ENCODE measurements around the gene TEKT2.

The TEKT2 gene

GRCh38 chr1:36083635-36084496, at the start of gene TEKT2:
TSS of gene TEKT2 (plus strand) at chr1:36084094. CDS start at chr1:36084922, 828 bp downstream.
- in situ Hi-C loops (cut with HindIII; ENCODE audit: low sequenced_read_pairs), result no loop called here

- in situ Hi-C loops (cut with HindIII; ENCODE audit: low sequenced_read_pairs), result loop anchor here (5.0 kb wide), 1 partner anchor 57 kb away; no protein-coding TSS in a partner anchor
These were observed 49.2 kb upstream of the TEKT2 start for GRCh38 chr1:36034692-36035091.

- in situ Hi-C loops (cut with HindIII; ENCODE audit: low sequenced_read_pairs), result loop anchor here (5.0 kb wide), 1 partner anchor 58 kb away; no protein-coding TSS in a partner anchor
These were observed 48.7 kb upstream of the TEKT2 start for GRCh38 chr1:36035154-36035553.

GRCh38 chr1:36040238-36040637, 43.7 kb upstream of the TEKT2 start:
- in situ Hi-C loops (cut with HindIII; ENCODE audit: low sequenced_read_pairs), result loop anchor here (5.0 kb wide), 1 partner anchor 77 kb away; no protein-coding TSS in a partner anchor

GRCh38 chr1:36051821-36052220, 32.1 kb upstream of the TEKT2 start:
- in situ Hi-C loops (cut with HindIII; ENCODE audit: low sequenced_read_pairs), result no loop called here

GRCh38 chr1:36053978-36054377, 29.9 kb upstream of the TEKT2 start:
- in situ Hi-C loops (cut with HindIII; ENCODE audit: low sequenced_read_pairs), result no loop called here

GRCh38 chr1:36055706-36056105, 28.2 kb upstream of the TEKT2 start:
- in situ Hi-C loops (cut with HindIII; ENCODE audit: low sequenced_read_pairs), result no loop called here

- in situ Hi-C loops (cut with HindIII; ENCODE audit: low sequenced_read_pairs), result no loop called here
These were observed 21.6 kb upstream of the TEKT2 start for GRCh38 chr1:36062315-36062714.

GRCh38 chr1:36067871-36068270, 16.0 kb upstream of the TEKT2 start:
- in situ Hi-C loops (cut with HindIII; ENCODE audit: low sequenced_read_pairs), result no loop called here

- in situ Hi-C loops (cut with HindIII; ENCODE audit: low sequenced_read_pairs), result no loop called here
These were observed 15.0 kb upstream of the TEKT2 start for GRCh38 chr1:36068866-36069265.

- in situ Hi-C loops (cut with HindIII; ENCODE audit: low sequenced_read_pairs), result no loop called here
These were observed 13.5 kb upstream of the TEKT2 start for GRCh38 chr1:36070349-36070748.

GRCh38 chr1:36076979-36077573, 6.8 kb upstream of the TEKT2 start:
- in situ Hi-C loops (cut with HindIII; ENCODE audit: low sequenced_read_pairs), result no loop called here

GRCh38 chr1:36080236-36080635, 3.7 kb upstream of the TEKT2 start:
- in situ Hi-C loops (cut with HindIII; ENCODE audit: low sequenced_read_pairs), result no loop called here

GRCh38 chr1:36080801-36081200, 3.1 kb upstream of the TEKT2 start:
- in situ Hi-C loops (cut with HindIII; ENCODE audit: low sequenced_read_pairs), result no loop called here

- in situ Hi-C loops (cut with HindIII; ENCODE audit: low sequenced_read_pairs), result no loop called here
These were observed 1.9 kb upstream of the TEKT2 start for GRCh38 chr1:36081926-36082485.

- in situ Hi-C loops (cut with HindIII; ENCODE audit: low sequenced_read_pairs), result no loop called here
These were observed 675 bp upstream of the TEKT2 start for GRCh38 chr1:36083219-36083618.

- in situ Hi-C loops (cut with HindIII; ENCODE audit: low sequenced_read_pairs), result no loop called here
These were observed 712 bp downstream of the TEKT2 start for GRCh38 chr1:36084497-36085115.

GRCh38 chr1:36085126-36085525, 1.2 kb downstream of the TEKT2 start:
- in situ Hi-C loops (cut with HindIII; ENCODE audit: low sequenced_read_pairs), result no loop called here

- in situ Hi-C loops (cut with HindIII; ENCODE audit: low sequenced_read_pairs), result no loop called here
These were observed 2.0 kb downstream of the TEKT2 start for GRCh38 chr1:36085686-36086526.

GRCh38 chr1:36086529-36087232, 2.8 kb downstream of the TEKT2 start:
- in situ Hi-C loops (cut with HindIII; ENCODE audit: low sequenced_read_pairs), result no loop called here
